HG03064 (cell line): Measurements from ENCODE around the gene CACNB2.

Source experiments
- ATAC-seq: cut with Tn5 transposase; IDR thresholded peaks from one replicate; pipeline ENCODE4 v1.9.1; 2021; ENCODE audit warnings: low read depth; ENCODE audit not compliant: unreplicated experiment

Gene CACNB2

DNA sequence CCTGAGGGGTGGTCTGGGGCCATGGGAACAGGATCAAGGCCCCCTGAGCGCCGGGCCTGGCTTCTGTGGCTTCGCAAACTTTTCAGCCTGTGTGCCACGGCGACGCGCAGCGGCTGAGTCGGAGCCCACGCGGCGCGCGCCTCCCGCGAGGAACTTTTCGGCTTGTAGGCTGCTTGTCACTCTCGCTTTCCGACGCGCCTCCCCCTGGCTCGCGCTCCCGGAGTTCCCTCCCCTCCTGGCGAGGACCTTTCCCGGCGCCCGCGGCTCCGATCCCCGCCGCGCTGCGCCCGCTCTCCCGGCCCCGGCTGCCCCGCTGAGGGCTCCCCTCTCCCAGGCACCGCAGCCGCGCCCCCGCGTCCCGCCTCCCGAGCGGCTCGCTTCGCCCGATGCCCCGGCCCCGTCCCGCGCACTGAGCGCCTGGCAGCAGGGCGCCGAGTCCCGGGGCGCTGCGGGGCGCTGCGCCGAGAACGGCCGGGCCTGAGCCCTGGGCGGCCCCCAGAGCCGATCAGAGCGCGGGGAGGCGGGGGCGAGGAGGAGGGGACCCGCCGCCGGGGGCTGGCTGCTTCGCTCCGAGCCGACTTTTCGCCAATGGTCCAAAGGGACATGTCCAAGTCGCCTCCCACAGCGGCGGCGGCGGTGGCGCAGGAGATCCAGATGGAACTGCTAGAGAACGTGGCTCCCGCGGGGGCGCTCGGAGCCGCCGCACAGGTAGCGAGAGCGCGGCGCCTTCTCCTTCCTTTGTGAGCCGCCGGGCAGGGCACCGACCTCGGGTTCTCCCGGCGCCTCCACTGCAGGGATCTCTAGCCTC is at the start of gene CACNB2:
CACNB2 (plus strand) TSS at position 276 of the 808 bp plus-strand sequence.
- ATAC-seq = no peak

DNA sequence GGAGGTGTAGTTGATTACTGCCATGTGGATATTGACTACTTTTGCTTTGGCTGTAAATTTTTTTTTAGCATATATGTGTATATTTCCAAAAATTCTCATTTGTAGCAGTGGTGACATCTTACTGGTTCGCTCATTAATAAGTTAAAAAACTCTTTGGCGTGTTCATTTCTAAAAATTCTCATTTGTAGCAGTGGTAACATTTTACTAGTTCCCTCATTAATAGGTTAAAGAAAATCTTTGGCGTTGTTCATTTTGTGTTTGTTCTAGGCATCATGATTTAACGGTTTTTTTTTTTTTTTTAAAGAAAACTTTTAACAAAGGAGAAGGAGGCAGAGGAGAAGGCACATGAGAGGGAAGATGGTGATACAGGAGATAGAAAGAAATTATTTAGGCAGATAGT is 45.9 kb upstream of the CACNB2 start:
- ATAC-seq = no peak

DNA sequence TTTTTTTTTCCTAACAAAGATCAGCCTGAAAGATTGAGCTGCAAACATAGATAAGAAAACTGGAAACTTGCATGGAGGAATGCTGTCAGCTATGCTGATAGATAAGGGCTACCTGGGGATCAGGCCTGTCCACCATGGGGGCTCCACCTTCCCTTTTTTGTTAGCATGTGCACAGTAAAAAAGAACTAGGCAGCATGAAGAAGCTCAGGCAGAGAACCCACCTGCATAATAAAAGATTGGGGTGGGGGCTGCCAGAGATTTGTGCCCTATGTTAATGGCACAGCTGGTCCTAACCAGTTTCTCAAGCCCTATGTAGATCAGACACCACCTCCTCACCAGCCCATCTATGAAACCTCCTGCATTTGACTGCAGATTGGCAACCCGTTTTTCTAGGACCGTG is 45.4 kb upstream of the CACNB2 start:
- no peak for ATAC-seq

DNA sequence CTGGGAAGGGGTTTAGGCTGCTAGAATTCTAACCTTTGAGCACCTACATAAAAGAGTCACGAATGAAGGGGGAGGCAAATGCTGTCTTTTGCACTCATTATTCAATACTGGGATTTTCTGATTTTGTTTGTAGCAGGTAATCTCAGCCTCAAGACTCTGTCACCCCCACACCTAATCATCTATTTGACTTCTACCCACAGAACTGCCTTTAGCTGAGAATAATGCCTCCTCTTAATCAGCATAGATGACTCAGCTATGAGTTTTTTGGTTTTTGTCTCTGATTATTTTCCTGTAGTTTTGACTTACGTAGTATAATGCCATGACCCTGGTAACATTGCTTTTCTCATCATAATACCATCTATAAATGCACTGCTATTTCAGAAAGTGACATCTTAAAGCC is 42.7 kb upstream of the CACNB2 start:
- ATAC-seq = no peak

DNA sequence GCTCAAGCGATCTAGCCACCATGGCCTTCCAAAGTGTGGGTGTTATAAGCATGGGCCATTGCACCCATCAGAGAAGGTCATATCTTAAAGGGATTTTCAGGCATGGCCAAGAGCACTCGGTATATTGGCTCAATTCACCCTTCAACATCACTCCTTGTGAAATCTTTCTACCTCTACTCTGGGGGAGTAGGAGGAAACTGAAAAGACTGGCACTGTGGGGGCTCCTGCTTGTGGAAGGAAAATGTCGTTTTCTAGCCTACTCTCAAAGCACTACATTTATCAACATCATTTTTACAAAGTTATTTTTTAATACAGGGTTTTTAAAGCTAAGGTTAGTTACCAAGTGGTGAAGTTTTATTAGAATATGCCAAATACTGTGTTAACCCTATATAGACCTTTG is 42.0 kb upstream of the CACNB2 start:
- no peak for ATAC-seq

DNA sequence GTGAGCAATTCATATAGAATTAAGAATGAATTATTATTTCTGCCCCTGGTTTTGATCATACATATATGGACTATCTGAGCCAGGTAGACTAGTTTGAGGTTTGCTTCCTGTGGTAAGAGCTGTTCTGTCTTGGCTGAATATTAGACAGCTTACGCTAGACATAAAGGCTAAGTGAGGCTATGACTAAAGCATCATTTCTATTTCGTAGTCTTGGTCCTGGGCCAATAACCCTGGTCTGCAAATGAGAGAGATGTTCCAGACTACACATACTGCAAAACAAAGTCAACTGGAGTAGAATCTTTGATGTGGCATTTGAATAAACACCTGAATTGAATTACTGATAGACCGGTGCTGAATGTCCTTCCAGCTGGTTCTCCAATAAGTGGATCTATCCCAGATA is 40.8 kb upstream of the CACNB2 start:
- ATAC-seq = no peak

DNA sequence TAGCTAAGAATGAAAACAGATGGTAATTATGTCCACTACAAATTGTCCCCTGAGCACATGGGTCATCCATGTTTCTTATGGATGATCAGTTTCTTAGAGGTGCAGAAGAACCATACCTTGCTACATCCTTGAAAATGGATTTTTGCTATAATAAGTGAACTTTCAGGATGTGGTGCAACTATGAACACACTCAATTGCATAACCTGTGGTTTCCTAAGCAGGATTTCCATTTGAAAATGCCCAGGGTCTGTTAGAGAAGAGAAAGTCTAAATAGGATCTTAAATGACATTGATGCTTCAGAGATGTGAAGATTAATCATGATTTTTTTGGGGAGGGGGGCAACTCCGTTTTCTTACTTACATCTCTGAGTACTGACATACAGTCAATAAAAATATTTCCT is 39.6 kb upstream of the CACNB2 start:
- ATAC-seq = no peak

DNA sequence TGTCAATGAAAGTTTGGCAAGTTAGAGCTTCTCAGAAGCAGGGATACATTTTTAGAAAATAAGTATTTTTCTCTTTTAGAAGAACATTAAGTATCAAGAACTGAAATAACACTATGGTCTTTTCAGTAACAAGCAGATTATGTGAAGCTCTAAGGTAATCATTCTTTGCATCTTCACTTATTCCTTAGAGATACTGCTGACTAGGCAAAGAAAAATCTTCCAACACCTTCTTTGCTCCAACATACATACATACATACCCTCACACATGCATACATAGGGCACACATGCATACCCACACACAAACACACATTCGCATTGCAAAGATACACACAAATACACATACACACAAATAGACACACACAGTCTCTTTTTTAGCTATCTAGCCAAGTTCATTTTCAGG is 37.8 kb upstream of the CACNB2 start:
- ATAC-seq = no peak

DNA sequence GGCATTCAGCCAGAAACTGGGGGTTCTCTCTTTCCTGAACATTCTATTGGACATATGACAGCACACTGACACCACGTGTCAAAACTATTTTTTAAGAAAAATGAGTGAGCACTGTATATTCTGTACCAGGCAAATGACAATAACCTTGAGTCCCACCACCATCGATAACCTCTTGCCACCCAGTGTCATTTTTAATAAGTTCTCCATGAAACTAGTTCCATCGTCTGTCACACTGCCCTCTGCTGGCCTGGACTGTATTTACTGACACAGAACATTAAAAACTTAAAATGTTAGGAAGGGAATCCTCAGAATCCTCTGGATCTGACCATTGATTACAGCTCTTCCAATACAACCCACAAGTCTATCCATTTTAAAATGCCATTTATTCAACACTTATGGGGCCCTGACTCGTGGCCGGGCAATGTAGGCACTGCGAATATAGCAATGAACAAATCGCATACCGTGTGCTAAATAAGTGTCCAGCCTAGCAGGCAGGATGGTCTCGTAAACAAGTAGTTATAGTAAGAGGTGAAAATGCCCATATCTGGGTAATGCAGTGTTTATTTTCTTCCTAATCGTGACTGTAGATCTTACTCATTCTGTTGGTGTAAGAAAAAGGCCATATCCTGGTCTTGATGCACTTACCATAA is 35.9 kb upstream of the CACNB2 start:
- ATAC-seq = no peak

DNA sequence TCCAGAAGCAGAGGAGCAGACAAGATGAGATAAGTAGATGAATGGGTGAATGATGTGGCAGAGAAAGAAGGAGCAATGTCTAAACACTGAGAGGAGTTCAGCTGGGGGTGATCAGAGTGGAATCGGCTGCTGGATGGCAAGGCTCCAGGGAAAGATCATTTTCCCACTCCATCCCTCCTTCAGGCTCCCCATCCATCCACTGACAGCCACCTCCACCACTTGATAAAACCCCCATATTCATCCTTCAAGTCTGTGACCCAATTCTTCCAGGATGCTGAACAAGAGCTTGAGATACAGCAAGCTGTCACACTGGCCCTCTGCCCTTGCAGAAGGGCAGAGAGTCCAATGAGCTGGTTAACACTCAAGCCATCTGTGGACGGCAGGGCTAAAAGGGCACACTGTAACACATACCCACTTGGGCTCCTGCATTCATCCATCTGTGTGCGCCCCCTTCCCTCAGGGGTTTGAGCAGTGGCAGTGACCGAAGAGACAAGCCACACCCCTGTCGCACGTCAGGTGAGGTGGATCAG is 30.8 kb upstream of the CACNB2 start:
- ATAC-seq = no peak

DNA sequence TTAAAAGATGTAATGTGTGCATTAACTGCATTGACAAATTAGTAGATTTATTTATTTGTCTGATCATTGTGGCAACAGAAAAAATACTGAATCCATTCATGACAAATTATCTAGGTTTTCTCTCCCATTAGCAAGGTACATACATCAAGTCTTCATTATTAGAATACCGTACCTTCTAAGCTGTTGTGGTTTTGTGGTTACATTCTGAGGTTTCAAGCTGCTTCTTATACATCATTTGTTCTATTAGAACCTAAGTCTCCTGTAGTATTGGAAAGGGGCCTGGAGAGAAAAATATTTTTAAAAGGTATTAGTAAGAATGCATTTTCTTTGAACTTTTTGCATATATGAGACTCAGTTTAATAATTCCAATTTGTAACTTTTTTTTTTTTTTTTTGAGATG is 26.3 kb upstream of the CACNB2 start:
- ATAC-seq = no peak

DNA sequence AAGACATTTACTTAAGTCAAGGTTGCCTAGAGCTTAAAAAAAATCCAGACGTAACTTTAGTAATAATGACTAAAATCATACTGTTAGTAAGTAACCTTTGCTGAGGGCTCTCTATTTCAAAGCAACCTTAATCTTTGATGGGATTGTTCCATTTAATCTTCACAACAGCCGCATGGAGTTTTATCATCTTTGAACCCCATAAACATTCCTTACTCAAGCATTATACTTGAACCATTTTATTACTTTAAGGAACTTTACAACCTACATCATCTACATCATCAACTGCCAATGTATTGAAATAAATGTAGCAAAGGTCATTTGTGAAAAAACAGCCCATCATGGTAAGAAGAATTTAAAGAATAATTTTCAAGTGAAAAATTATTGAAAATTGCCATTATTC is 22.9 kb upstream of the CACNB2 start:
- ATAC-seq = no peak

DNA sequence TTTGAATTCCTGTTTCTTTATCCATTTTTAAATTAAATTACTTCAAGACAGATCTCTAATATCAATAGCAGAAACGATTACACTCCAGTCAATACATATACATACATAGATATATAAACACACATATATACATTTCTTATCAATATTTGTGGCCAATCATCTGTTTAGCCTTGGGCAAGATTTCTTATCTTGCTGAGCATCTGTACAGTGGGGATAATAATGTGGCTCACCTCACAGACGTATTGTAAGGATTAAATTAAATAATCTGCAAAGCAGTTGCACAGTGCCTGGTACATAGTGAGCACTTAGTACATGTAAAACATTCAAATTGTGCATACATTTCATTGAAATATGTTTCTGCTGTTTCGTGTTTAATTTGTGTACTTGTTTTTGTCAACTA is 17.5 kb upstream of the CACNB2 start:
- no peak for ATAC-seq

DNA sequence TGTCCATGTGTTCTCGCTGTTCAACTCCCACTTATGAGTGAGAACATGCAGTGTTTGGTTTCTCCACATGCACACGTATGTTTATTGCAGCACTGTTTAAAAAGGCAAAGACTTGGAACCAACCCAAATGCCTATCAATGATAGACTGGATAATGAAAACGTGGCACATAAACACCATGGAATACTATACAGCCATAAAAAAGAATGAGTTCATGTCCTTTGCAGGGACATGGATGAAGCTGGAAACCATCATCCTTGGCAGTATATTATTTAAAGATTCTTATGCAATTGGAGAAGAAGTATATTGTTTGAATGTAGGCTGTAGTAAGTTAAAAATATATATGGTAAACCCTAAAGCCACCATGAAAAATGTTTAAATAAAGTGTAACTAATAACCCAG is 7.2 kb upstream of the CACNB2 start:
- ATAC-seq = no peak

DNA sequence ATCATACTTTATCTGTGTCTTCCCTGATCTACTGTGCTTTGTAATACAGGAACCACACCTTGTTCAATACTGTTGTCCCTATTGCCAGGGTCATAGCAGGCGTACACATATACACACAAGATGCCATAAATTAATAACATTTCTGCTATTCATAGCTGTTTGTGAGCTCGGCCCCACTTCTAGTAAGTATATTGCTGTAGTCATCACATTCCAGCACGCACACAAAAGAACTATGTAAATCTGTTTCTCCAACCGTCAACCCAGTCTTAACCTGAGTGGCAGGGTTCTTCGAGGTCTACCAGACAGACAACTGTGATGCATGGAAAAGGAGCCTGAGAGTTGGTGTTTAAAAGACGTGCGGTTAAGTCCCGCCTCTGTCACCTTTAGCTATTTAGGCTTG is 5.7 kb upstream of the CACNB2 start:
- no peak for ATAC-seq

DNA sequence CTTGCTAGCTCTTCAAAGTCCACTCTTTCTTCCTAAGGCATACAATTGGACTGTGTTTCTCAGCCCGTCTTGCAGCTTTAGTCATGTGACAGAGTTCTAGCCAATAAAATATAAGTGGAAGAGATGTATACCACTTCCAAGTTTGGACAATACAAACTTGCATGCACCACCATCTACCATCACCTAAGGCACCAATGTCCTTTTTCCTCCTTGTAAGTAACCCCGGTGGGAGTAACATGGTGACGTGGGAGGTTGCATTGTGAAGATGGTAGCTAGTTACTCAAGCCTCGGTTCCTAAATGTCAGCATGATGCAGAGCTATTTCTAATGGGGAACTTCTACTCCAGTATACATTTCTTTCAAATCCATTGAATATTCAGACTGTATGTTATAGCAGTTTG is 5.3 kb upstream of the CACNB2 start:
- no peak for ATAC-seq

DNA sequence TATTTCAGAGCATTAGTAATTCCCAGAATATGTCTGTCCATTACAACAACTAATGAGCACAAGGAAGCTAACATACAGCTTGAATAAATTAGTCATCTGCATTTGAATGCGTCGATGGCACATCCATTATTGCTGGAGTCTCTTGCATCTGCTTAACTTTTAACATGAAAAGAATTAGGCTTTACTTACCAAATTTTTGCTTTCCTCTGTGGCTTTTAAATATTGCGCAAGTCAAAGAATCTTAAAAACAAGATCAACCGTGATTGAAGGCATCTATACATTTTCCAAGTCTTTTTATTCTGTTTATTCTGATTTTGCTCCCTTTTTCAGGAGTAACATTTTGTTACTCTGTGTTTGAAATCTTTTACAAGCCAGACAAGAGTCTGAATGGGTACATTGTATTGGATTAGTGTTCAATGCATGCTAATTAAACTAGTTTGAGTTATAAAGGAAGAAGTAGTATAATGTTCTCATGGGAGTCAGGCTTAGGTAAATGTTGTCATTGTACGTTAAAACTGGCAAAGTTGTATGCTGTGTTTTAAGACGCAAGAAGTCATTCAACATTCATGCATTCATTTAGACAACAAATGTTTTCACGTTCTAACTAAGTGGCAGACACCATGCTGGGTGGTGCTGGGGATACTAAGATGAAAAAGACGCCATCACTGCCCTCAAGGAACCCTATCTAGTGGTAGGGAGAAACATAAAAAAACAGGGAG is 4.0 kb upstream of the CACNB2 start:
- no peak for ATAC-seq

DNA sequence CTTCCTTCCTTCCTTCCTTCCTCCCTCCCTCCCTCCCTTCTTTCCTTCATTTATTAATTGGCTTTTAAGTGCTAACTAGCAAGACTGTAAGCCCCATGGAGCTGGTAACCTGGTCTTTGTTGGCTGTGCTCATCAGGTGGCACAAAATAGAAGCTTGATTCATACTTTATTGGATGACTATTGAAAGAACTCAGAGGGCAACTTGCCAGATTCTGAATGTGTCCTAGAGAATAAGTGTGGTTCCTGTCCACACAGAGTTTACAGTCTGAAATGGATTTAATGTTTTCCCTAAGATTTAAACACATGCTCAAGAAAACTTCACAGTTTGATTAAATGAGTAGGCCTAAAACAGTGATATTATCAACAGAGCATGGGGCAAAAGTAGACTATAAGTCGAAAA is 3.1 kb upstream of the CACNB2 start:
- ATAC-seq = no peak

DNA sequence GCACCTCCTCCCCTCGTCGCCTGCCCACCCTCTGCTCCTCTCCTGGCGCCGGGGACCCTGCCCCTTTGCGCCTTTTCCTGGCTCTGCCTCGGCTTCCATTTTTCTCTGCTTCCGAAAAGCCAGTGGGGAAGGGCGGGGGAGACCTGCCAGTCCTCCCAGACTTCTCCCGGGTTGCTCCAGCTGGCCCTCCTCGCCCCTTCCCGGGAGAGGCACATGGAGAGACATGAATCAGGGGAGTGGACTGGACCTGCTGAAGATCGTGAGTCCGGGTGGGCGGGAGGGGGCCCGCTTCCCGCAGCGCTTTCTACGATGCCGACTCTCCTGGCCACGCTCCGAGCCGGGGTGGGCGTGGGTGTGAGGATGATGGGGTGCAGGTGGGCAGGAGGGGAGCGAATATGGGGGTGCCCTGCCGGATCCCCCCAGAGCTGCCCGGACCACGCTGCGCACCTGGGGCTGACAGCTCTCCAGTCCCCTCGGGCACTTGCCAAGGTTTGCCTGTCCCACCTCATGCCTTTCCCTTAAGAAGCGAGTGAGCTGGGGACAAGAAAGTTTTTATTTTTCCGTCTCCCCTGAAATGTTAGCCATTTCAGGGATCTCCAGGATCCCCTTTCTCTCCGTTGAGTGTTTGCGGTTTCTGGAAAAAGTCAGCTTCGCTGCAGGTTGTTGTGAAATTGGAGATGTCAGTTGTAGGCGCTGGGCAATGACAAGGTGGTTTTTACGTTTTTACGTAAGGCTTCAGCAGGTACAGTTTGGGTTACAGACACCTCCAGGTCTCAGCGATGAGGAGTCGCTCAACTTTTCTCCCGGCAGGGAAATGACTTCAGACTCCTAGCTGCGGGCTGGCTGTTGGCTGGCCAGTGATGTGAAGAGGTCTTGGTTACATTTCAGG is 977 bp downstream of the CACNB2 start:
- no peak for ATAC-seq

DNA sequence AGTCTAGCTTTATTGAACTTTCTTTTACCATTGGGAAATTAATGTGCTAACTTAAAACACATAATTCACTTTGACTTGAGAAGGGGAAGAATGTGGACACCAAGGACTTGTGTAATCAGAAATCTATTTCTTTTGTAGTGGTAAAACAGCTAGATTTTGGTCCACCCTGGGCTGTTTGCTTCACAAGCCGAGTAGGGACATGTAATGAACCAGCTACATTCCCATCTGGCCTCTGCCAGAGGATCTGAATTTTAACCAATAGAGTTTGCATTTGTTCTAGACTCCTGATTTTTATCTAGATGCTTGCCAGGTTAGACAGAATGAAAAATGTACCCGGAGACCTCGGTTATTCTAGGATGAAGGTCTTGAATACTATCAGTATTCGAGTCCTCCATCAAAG is 1.9 kb downstream of the CACNB2 start:
- ATAC-seq = no peak

DNA sequence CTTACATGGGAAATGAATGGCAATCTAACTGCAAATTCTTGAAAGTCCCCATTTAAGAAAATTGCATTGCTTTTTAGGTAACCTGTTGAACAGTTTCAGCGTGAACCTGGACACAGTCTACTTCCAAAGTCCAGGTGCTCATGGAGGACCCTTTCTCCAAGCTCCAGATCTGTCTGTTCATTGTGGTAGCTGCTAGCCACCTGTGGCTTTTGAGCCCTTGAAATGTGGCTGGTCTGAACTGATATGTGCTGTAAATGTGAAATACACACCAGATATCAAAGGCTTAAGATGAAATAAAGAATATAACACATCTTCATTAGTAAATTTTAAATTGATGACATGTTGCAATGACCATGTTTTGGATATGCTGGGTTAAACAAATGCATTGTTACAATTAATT is 4.2 kb downstream of the CACNB2 start:
- ATAC-seq = no peak
